Esophagus squamous epithelium (tissue), 4 donors: ENCODE results near the gene ST13.

ENCODE experiments used
- CTCF ChIP-seq, 6 experiments: fragments of 450-650 bp in 4 of 6; fragments of 200-600 bp in 2 of 6; sonication (generic) in 2 of 6; IDR thresholded peaks; one replicate each; pipeline ENCODE4 v1.5.1; 2016 to 2019; ENCODE audit warnings: antibody characterized with exemption in 6 of 6, mild to moderate bottlenecking in 4 of 6, moderate library complexity in 4 of 6
- POLR2A ChIP-seq, 4 donors: fragments of 450-650 bp; IDR thresholded peaks; one replicate each; pipeline ENCODE4 v1.6.1; 2017; ENCODE audit warnings: antibody characterized with exemption in 4 of 4, mild to moderate bottlenecking in 4 of 4, moderate library complexity in 3 of 4

- TF ChIP-seq POLR2A (IDR thresholded peaks at IDR 0.05), result no peak
- TF ChIP-seq CTCF (IDR thresholded peaks at IDR 0.05), result no peak
These were observed 6.1 kb upstream of the ST13 start for GRCh38 chr22:40862537-40862936.
